PC-9 (cell line): Measurements from ENCODE around the gene SLC19A3. TPM values are rescaled to one million over a fixed set of nuclear protein-coding genes. Genes with fewer than 3 reads are reported as not detected.

Experiments
- Bru-seq: library from RNA; stranded (reverse); fragments of 400-500 nt; gene quantifications from one replicate; lab custom pipeline; 2021; lab: Mats Ljungman, UMichigan
- BruChase-seq, 2 experiments: library from RNA; stranded (reverse); fragments of 400-500 nt; gene quantifications; one replicate each; lab custom pipeline; 2021; lab: Mats Ljungman, UMichigan
- BruUV-seq: library from RNA; stranded (reverse); fragments of 400-500 nt; replicated peaks from 2 replicates; lab custom pipeline; 2021; lab: Mats Ljungman, UMichigan
- CTCF ChIA-PET: fragments of 300-600 bp; sonication (Branson Sonifier 250); formaldehyde crosslinking; loops from one replicate; lab custom pipeline; 2022; ENCODE audit warnings: antibody characterized with exemption; lab: Charles Lee
- POLR2A ChIA-PET: fragments of 300-600 bp; sonication (Branson Sonifier 250); formaldehyde crosslinking; loops from one replicate; lab custom pipeline; 2022; ENCODE audit warnings: antibody characterized with exemption; ENCODE audit not compliant: unreplicated experiment; lab: Charles Lee
- DNase-seq, 2 experiments: peaks; one replicate each; pipeline versions ENCODE4 v3.0.0 to v3.0.0-alpha.2; 2015 to 2022; ENCODE audit warnings: mixed read lengths in 1 of 2
- H2AFZ ChIP-seq: fragments of 200-600 bp; sonication (generic); 2 replicates; pipeline ENCODE4 v1.8.1; 2017; ENCODE audit warnings: antibody characterized with exemption
- H3F3A ChIP-seq: fragments of 200-600 bp; sonication (generic); 2 replicates; pipeline ENCODE4 v1.8.1; 2017; ENCODE audit warnings: antibody characterized with exemption, mild to moderate bottlenecking, low read depth; ENCODE audit not compliant: insufficient read depth
- H3K27ac ChIP-seq: fragments of 200-600 bp; sonication (generic); 2 replicates; pipeline ENCODE4 v1.6.1; 2016; ENCODE audit warnings: mixed run types
- H3K27me3 ChIP-seq: fragments of 200-600 bp; sonication (generic); 2 replicates; pipeline ENCODE4 v1.6.1; 2016; ENCODE audit warnings: low read depth, mixed run types; ENCODE audit not compliant: insufficient read depth
- H3K36me3 ChIP-seq: fragments of 200-600 bp; sonication (generic); 2 replicates; pipeline ENCODE4 v1.6.1; 2016; ENCODE audit warnings: low read depth, mixed run types
- H3K4me1 ChIP-seq: fragments of 200-600 bp; sonication (generic); replicated peaks from 2 replicates; pipeline ENCODE4 v1.6.1; 2016; ENCODE audit warnings: mixed run types; ENCODE audit not compliant: insufficient read depth
- H3K4me2 ChIP-seq: fragments of 200-600 bp; sonication (generic); 2 replicates; pipeline ENCODE4 v1.6.1; 2017; ENCODE audit warnings: mixed run types
- H3K4me3 ChIP-seq: fragments of 200-600 bp; sonication (generic); 2 replicates; pipeline ENCODE4 v1.6.1; 2016; ENCODE audit warnings: mixed run types
- H3K79me2 ChIP-seq: fragments of 200-600 bp; sonication (generic); 2 replicates; pipeline ENCODE4 v1.6.1; 2017; ENCODE audit warnings: low read depth, mixed run types
- H3K9me2 ChIP-seq: fragments of 200-600 bp; sonication (generic); 2 replicates; pipeline ENCODE4 v1.8.1; 2017; ENCODE audit warnings: mild to moderate bottlenecking; ENCODE audit not compliant: insufficient read depth
- H3K9me3 ChIP-seq: fragments of 200-600 bp; sonication (generic); 2 replicates; pipeline ENCODE4 v1.8.1; 2016; ENCODE audit warnings: low read depth; ENCODE audit not compliant: insufficient read depth
- H4K20me1 ChIP-seq: fragments of 200-600 bp; sonication (generic); 2 replicates; pipeline ENCODE4 v1.8.1; 2017; ENCODE audit not compliant: insufficient read depth
- EZH2 ChIP-seq: fragments of 200-600 bp; sonication (generic); IDR thresholded peaks from 2 replicates; pipeline ENCODE4 v1.8.0; 2017; ENCODE audit warnings: antibody characterized with exemption, low read depth
- intact Hi-C: fragments of 100-400 bp; cut with micrococcal nuclease; formaldehyde crosslinking; loops from one replicate; pipeline ENCODE4 v1.10.0; 2022; ENCODE audit not compliant: unreplicated experiment
- long read RNA-seq: library from polyadenylated mRNA; stranded (forward); transcript quantifications from one replicate; pipeline ENCODE4 v2.0.0, GENCODE V29; 2022
- total RNA-seq: library from RNA; stranded (reverse); gene quantifications from 2 replicates; pipeline ENCODE4 v1.2.3, GENCODE V29; 2021
- TF ChIP-seq, protein P1 (sequence below): fragments of 200-600 bp; sonication (generic); conservative IDR thresholded peaks from 2 replicates; pipeline ENCODE4 v1.6.1; 2017; ENCODE audit warnings: mixed run types, antibody characterized with exemption, mild to moderate bottlenecking, moderate library complexity

Gene SLC19A3
- 4.3 and 4.5 TPM in 2 replicates for total RNA-seq
- percentile 41 among the genes with signal in this experiment for Bru-seq, nascent RNA
- BruChase-seq, experiment 1, labeled RNA remaining after a 2-hour chase, result percentile 48 among the genes with signal in this experiment
- percentile 39 among the genes with signal in this experiment for BruChase-seq, experiment 2, labeled RNA remaining after a 6-hour chase
- long read RNA-seq, partial matches to known transcripts, result 0 of 3 reads
- long read RNA-seq, other reads (novel, unspliced or antisense), result 3 of 3 reads

DNA sequence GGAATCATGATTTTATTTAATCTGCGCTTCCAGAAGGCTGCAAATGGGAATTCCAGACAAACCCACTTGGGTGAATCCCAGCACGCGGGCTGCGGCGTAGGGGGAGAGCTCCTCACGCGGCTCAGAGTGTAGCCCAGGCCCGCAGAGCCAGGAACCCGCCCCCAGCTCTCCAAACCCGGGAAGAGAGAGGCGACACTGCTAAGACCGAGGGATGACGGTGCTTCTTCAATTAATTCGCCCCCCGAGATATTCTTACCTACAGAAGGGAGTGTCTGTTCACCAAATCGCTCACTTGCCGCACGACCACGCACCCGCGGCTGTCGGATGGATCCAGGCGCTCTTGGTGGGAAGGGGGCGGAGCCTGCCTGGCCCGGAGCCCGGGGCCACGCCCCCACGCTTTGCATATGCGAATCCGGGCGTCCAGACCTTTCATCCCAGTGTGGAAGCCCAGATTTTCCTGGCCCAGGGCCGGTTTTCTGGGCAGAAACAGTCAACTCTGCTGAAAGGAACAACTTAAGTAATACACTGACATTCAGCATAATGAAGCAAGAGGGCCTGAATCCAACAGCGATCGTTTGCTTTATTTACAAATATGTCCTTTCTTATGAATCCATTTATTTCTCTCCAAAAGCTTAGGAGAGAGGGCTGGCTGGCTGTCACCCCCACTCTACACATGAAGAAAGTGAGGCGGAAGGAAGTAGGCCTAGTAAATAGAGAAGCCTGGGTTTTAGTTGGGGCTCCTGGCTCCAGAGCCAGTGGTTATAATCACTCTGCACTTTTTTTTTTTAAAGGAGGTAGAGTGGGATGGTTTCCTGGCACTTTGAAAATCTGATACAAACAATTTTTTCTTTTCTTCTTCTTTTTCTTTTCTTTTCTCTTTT, at the start of gene SLC19A3:
SLC19A3 (minus strand) TSS at position 342 of the 881 bp plus-strand sequence. CDS start 15,710 bp downstream, outside the sequence.
- no TSS peak for BruUV-seq
- peak within 1 kb of the TSS; percentile 81 for H2AFZ ChIP-seq
- peak within 1 kb of the TSS; percentile 65 for H3K4me3 ChIP-seq
- no peaks in the 10 kb centered on the region for H3K36me3 ChIP-seq
- H3K4me1 ChIP-seq, result peaks cover 9% of the 10 kb centered on the region; the same call in 1 of the 2 replicates
- peak in 1 of 2 experiments; percentile 78 for DNase-seq
- no peaks in the 10 kb centered on the region for H3K79me2 ChIP-seq
- ChIA-PET CTCF (no interaction called here), POLR2A (interaction anchor here (0.7 kb wide), 1 partner anchor 8 kb away, joined by 6 read pairs; no protein-coding TSS in a partner anchor)
- no peak within 1 kb of the TSS for H3K27ac ChIP-seq
- intact Hi-C loops, result no loop called here
- TF ChIP-seq EZH2, result no peak
- TF ChIP-seq, protein P1, sequence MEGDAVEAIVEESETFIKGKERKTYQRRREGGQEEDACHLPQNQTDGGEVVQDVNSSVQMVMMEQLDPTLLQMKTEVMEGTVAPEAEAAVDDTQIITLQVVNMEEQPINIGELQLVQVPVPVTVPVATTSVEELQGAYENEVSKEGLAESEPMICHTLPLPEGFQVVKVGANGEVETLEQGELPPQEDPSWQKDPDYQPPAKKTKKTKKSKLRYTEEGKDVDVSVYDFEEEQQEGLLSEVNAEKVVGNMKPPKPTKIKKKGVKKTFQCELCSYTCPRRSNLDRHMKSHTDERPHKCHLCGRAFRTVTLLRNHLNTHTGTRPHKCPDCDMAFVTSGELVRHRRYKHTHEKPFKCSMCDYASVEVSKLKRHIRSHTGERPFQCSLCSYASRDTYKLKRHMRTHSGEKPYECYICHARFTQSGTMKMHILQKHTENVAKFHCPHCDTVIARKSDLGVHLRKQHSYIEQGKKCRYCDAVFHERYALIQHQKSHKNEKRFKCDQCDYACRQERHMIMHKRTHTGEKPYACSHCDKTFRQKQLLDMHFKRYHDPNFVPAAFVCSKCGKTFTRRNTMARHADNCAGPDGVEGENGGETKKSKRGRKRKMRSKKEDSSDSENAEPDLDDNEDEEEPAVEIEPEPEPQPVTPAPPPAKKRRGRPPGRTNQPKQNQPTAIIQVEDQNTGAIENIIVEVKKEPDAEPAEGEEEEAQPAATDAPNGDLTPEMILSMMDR, result no peak
- H3K4me2 ChIP-seq, result peak within 1 kb of the TSS; percentile 73
- no peaks in the 10 kb centered on the region for H3F3A ChIP-seq
- H3K9me3 ChIP-seq, result no peaks in the 10 kb centered on the region
- no peaks in the 10 kb centered on the region for H3K9me2 ChIP-seq
- H4K20me1 ChIP-seq, result no peaks in the 10 kb centered on the region
- no peaks in the 10 kb centered on the region for H3K27me3 ChIP-seq

DNA sequence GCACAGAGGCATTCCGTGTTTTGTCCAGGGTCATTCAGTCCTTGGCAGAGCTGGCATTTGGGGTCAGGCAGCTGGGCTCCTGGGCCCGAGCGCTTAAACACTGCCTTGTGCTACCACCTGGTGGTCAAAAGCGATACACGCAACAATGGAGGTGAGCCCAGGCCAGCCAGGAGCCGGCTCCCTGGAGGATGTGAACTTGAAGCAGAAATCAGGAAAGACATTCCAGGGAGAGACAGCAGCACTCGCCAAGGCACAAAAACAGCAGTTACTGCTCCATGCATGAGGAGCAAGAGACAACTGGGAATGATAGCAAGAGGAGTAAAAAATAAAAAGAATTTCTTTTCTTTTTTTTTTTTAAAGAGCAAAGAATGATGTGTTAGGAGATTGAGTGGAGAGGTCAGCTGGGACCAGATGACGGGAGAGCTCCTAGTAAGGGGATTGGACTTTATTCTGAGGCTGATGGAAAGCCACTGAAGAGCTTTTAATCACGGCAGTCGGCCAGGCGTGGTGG, 48.6 kb upstream of the SLC19A3 start:
- H3K4me3 ChIP-seq, result no peak overlapping the region
- H3K27ac ChIP-seq, result no peak overlapping the region
- no peaks in the 10 kb centered on the region for H4K20me1 ChIP-seq
- no peaks in the 10 kb centered on the region for H3K79me2 ChIP-seq
- H3K9me3 ChIP-seq, result no peaks in the 10 kb centered on the region
- no TSS peak for BruUV-seq
- no peaks in the 10 kb centered on the region for H3K36me3 ChIP-seq
- peak; percentile 57 to 79 for DNase-seq
- H3F3A ChIP-seq, result peaks cover 5% of the 10 kb centered on the region
- intact Hi-C loops, result loop anchor here (1.0 to 10.0 kb wide), 8 partner anchors 64 to 636 kb away; no protein-coding TSS in a partner anchor
- no peaks in the 10 kb centered on the region for H3K9me2 ChIP-seq
- H2AFZ ChIP-seq, result no peak overlapping the region
- no peaks in the 10 kb centered on the region for H3K27me3 ChIP-seq
- POLR2A ChIA-PET, result interaction anchor here (0.7 kb wide), 1 partner anchor 122 kb away, joined by 7 read pairs; no protein-coding TSS in a partner anchor
- CTCF ChIA-PET, result interaction anchor here (0.5 to 1.5 kb wide), 11 partner anchors 10 to 528 kb away, joined by 3 to 17 read pairs (median 6); no protein-coding TSS in a partner anchor
- TF ChIP-seq, protein P1, result peak; percentile 93
- TF ChIP-seq EZH2, result no peak
- H3K4me2 ChIP-seq, result peak overlapping the region; percentile 6; the same call in 1 of the 2 replicates
- peaks cover 12% of the 10 kb centered on the region for H3K4me1 ChIP-seq
